Airway epithelial cell (primary cell): ENCODE data around the gene IL17C. TPM values are rescaled to one million over a fixed set of nuclear protein-coding genes. Genes with fewer than 3 reads are reported as not detected.

Experiments used
- total RNA-seq: library from RNA; depleted of rRNA; stranded (reverse); fragments of >200 nt; gene quantifications from 2 replicates; pipeline ENCODE4 v1.2.3, GENCODE V29; 2015

IL17C gene, protein sequence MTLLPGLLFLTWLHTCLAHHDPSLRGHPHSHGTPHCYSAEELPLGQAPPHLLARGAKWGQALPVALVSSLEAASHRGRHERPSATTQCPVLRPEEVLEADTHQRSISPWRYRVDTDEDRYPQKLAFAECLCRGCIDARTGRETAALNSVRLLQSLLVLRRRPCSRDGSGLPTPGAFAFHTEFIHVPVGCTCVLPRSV
- total RNA-seq: not detected in 2 replicates

DNA sequence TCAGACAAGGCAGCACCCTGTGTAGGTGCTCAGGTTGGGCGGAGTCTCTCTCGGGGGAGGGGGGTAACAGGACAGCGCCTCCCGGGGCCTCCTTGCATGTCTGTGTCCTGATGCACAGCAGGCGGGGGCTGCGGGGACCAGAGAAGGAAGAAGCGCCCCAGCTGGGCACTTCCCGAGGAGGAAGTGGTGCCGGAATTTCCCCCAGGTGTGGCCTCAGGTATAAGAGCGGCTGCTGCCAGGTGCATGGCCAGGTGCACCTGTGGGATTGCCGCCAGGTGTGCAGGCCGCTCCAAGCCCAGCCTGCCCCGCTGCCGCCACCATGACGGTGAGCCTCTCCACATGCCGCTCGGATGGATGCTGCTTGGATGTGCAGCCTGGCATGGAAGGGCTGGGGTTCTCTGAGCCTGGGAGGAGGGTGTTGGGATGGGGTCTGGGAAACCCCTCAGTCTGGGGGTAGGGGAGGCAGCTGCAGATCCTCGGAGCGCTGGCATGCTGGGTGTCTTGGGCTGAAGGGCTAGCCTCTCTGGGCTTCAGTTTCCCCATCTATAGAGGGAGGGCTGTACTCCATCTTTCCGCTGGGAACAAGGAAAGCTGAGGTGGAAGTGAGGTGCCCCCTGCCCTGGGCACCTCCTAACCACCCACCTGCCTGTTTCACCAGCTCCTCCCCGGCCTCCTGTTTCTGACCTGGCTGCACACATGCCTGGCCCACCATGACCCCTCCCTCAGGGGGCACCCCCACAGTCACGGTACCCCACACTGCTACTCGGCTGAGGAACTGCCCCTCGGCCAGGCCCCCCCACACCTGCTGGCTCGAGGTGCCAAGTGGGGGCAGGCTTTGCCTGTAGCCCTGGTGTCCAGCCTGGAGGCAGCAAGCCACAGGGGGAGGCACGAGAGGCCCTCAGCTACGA lies at the start of gene IL17C:
Gene IL17C, plus strand, starts transcription at position 250 of the 908 bp plus-strand sequence. Its CDS starts 70 bp downstream, at position 320.

DNA sequence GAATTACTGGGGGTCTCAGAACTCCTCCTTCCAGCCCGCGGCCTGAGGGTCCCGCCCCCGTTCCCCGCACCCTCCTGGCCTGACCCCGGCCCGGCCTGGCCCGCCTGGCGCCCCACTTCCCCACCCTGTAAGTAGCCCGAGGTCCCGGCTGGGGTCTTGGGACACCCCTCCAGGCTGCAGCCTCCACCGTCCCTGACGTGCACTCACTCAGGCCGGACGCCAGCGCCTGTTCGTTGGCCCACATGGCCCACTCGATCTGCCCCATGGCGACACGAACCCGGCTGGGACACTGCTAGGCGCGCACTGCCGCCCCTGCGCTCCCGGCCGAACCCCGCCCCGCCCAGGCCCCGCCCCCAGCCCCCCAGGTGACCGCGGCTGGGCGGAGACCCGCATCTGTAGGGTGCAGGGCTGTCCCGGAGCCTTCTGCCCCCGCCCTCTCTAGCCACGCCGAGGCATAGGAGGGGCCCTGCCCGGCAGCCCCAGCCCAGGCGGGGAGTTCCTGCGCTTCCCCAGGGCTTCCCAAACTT lies 12.4 kb downstream of the IL17C start, which contains the start of gene CYBA:
Gene CYBA, minus strand, starts transcription at position 305 of the 527 bp plus-strand sequence. Its CDS starts 40 bp downstream, at position 265.

DNA sequence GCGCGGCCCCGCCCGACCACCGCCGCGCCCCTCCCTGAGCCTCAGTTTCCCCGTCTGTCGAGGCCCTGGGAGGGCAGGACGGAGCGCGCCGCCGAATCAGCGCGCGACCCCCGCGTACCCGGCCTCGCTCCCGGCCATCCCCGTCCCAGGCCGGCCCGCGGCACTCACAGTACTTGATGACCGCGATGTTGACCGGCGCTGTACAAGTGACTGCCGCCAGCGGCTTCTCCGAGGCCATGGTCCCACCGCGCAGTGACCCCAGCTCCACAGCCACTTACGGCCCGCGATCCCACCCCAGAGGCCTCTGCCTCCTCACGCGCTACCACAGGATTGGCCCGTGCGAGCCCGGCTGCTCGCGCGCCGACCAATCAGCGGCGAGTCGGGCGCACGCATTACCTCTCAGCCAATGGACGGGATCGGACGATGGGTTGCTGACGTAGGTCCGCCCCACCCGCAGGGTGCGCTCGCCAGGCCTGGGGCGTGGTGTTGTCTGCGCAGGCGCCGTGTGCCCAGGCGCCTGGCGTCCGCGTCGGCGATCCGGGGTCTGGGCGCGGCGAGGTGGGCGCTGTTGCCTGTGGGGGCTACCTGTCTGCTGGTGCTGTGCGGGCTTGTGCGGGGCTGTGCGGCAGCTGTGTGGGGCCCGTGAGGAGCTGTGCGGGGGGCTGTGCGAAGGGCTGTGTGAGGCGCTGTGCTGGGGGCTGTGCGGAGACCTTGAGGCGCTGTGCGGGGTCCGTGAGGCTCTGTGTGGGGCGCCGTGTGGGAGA lies 24.7 kb downstream of the IL17C start, which contains the start of gene MVD:
Gene MVD, minus strand, starts transcription at position 249 of the 764 bp plus-strand sequence. Its CDS starts 11 bp downstream, at position 238.

DNA sequence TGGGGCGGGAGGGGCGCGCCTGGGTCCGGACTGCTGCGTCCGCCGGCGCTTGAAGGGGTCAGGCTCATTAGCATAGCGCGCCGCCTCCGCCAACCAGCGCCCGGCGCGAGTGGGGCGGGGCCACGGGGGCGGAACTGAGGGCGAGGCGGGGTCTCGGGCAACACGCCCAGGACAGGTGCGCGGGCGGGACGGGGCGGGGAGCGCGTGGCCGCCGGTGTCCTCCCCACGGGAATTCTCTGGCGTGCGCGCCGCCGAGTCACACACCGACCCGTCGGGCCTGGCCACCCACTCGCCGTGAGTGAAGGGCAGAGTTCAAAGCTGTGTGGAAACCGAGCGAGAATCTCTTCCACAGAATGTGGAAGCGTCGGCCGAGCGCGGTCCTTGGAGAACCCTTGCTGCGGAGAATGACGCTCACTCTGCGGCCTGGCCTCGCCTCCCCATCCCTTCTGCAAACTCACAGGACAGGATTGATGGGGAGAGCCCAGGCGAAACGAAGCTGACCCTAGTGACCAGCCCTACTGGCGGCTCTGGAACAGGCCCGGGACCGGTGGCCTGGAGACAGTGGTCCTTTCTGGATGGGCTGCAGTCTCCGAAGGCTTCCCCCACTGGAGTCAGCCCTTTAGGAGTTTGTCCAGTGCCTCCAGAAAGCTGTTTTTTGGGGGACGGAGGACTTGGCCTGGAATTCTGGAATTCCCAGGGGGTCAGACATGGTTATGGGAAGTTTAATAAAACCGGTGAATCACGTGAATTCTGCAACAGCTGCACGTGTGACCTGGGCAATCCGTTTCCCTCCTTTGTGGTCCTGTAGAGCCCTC lies 48.3 kb downstream of the IL17C start, which contains the start of gene SNAI3:
Gene SNAI3, minus strand, starts transcription at position 69 of the 815 bp plus-strand sequence. CDS start 101 bp downstream, outside the sequence.

Other genes starting within 250 kb of the IL17C start
- 2.2 and 3.0 TPM in 2 replicates for gene ZFPM1, start 185.3 kb upstream of the IL17C start, total RNA-seq
- 16.2 and 18.2 TPM in 2 replicates for gene ZC3H18, start 68.2 kb upstream of the IL17C start, total RNA-seq
- 259 and 301 TPM in 2 replicates for gene CYBA, start 12.5 kb downstream of the IL17C start, total RNA-seq
- 198 and 203 TPM in 2 replicates for gene MVD, start 24.5 kb downstream of the IL17C start, total RNA-seq
- gene SNAI3, start 47.9 kb downstream of the IL17C start, total RNA-seq: 0.70 and 0.71 TPM in 2 replicates
- 19.7 and 24.0 TPM in 2 replicates for gene RNF166, start 67.8 kb downstream of the IL17C start, total RNA-seq
- gene CTU2, start 67.9 kb downstream of the IL17C start, total RNA-seq: 13.7 and 15.0 TPM in 2 replicates
- 192 and 206 TPM in 2 replicates for gene PIEZO1, start 146.6 kb downstream of the IL17C start, total RNA-seq
- gene CDT1, start 165.2 kb downstream of the IL17C start, total RNA-seq: 55.9 and 56.5 TPM in 2 replicates
- 296 and 338 TPM in 2 replicates for gene APRT, start 173.4 kb downstream of the IL17C start, total RNA-seq
- 10.1 and 18.1 TPM in 2 replicates for gene GALNS, start 218.4 kb downstream of the IL17C start, total RNA-seq
- gene TRAPPC2L, start 218.6 kb downstream of the IL17C start, total RNA-seq: 38.0 and 46.8 TPM in 2 replicates
- not detected in 2 replicates for gene PABPN1L, start 228.1 kb downstream of the IL17C start, total RNA-seq